Activated CD8-positive, alpha-beta memory T cell treated with anti-CD3 and anti-CD28 coated beads for 24 hours (primary cell): ENCODE data around the gene SERPINA1.
"Not testable (repeated sequence)": the region's sequence is repeated elsewhere in the genome, so short reads cannot be mapped to it uniquely, and the experiment has no call there.

ENCODE experiments used
- DNase-seq: peaks from one replicate; pipeline ENCODE4 v3.0.0-alpha.2; 2020

SERPINA1 gene

GRCh38 chr14:94368956-94369355 is 19.4 kb downstream of the SERPINA1 start:
- no peak for DNase-seq

GRCh38 chr14:94368243-94368590 is 20.2 kb downstream of the SERPINA1 start:
- DNase-seq: no peak

GRCh38 chr14:94367347-94368242 is 20.8 kb downstream of the SERPINA1 start:
- no peak for DNase-seq

GRCh38 chr14:94366146-94366915 is 22.1 kb downstream of the SERPINA1 start, which contains the start of gene SERPINA2:
Gene SERPINA2 (minus strand): TSS chr14:94366698.
- DNase-seq: no peak

GRCh38 chr14:94365624-94366023 is 22.8 kb downstream of the SERPINA1 start:
- DNase-seq: no peak

GRCh38 chr14:94364964-94365363 is 23.4 kb downstream of the SERPINA1 start:
- DNase-seq: no peak

GRCh38 chr14:94364037-94364436 is 24.4 kb downstream of the SERPINA1 start:
- no peak for DNase-seq

- no peak for DNase-seq
Observed at GRCh38 chr14:94363151-94363624, 25.2 kb downstream of the SERPINA1 start.

GRCh38 chr14:94362614-94363133 is 25.7 kb downstream of the SERPINA1 start:
- no peak for DNase-seq

GRCh38 chr14:94361682-94362081 is 26.7 kb downstream of the SERPINA1 start:
- DNase-seq: no peak

- no peak for DNase-seq
Observed at GRCh38 chr14:94360945-94361565, 27.3 kb downstream of the SERPINA1 start.

GRCh38 chr14:94357166-94357565 is 31.2 kb downstream of the SERPINA1 start:
- DNase-seq: no peak

- no peak for DNase-seq
Observed at GRCh38 chr14:94356379-94357056, 31.9 kb downstream of the SERPINA1 start.

GRCh38 chr14:94355191-94355794 is 33.1 kb downstream of the SERPINA1 start:
- no peak for DNase-seq

- DNase-seq: no peak
Observed at GRCh38 chr14:94354638-94355185, 33.7 kb downstream of the SERPINA1 start.

- not testable (repeated sequence) for DNase-seq
Observed at GRCh38 chr14:94354190-94354589, 34.2 kb downstream of the SERPINA1 start.

- DNase-seq: no peak
Observed at GRCh38 chr14:94349276-94349675, 39.1 kb downstream of the SERPINA1 start.

GRCh38 chr14:94348836-94349235 is 39.6 kb downstream of the SERPINA1 start:
- DNase-seq: no peak

GRCh38 chr14:94346841-94347240 is 41.6 kb downstream of the SERPINA1 start:
- no peak for DNase-seq

GRCh38 chr14:94346065-94346786 is 42.2 kb downstream of the SERPINA1 start:
- DNase-seq: not testable (repeated sequence)
